Bronchial epithelial cell (primary cell): ENCODE results near the gene P3H3. TPM values are rescaled to one million over a fixed set of nuclear protein-coding genes. Genes with fewer than 3 reads are reported as not detected.

Source experiments
- DNase-seq: peaks from one replicate; pipeline ENCODE4 v3.0.0-alpha.2; 2010; ENCODE audit warnings: low read depth
- FAIRE-seq: peaks from 2 replicates; lab custom pipeline; 2011; peaks lifted over from hg19 to GRCh38; lab: Jason Lieb, UNC
- H3K27me3 ChIP-seq: 2 replicates; pipeline ENCODE4 v1.5.1; 2011; ENCODE audit warnings: low read length; ENCODE audit not compliant: control insufficient read depth, insufficient read depth
- H3K36me3 ChIP-seq: 2 replicates; pipeline ENCODE4 v1.5.1; 2011; ENCODE audit warnings: low read length; ENCODE audit not compliant: control insufficient read depth, insufficient read depth
- H3K4me3 ChIP-seq: 2 replicates; pipeline ENCODE4 v1.5.1; 2011; ENCODE audit warnings: mild to moderate bottlenecking, low read depth, low read length, control low read depth
- total RNA-seq: library from RNA; depleted of rRNA; stranded (reverse); fragments of >200 nt; gene quantifications from 2 replicates; pipeline ENCODE4 v1.2.1, GENCODE V29; 2014
- TF ChIP-seq, protein P1 (sequence below): IDR thresholded peaks from 2 replicates; pipeline ENCODE4 v1.5.1; 2011; ENCODE audit warnings: mild to moderate bottlenecking, moderate library complexity, low read length, control low read depth, inconsistent platforms; ENCODE audit not compliant: insufficient read depth, severe bottlenecking

Gene P3H3
- total RNA-seq, 1 donor from 2014 or later: 20.0 TPM

DNA sequence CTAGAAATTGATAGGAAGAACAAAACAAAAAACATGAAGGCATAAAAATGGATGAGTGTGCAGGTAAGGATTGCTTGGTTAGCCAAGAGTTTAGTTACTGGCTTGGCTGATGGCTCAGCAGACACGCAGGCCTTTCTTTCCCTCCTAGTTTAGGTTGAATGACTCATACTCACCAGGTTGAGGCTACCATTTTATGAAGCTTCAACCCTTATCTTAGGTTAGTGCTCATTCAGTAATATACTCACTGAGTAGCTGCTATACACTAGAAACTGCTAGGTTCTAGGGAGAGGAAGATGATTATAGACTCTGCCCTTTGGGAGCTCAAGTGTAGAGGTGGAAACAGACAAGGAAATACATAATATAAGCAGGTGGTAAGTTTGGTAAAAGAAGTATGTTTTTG, 6.0 kb downstream of the P3H3 start:
- DNase-seq (no peak), FAIRE-seq (no peak)
- TF ChIP-seq, protein P1, sequence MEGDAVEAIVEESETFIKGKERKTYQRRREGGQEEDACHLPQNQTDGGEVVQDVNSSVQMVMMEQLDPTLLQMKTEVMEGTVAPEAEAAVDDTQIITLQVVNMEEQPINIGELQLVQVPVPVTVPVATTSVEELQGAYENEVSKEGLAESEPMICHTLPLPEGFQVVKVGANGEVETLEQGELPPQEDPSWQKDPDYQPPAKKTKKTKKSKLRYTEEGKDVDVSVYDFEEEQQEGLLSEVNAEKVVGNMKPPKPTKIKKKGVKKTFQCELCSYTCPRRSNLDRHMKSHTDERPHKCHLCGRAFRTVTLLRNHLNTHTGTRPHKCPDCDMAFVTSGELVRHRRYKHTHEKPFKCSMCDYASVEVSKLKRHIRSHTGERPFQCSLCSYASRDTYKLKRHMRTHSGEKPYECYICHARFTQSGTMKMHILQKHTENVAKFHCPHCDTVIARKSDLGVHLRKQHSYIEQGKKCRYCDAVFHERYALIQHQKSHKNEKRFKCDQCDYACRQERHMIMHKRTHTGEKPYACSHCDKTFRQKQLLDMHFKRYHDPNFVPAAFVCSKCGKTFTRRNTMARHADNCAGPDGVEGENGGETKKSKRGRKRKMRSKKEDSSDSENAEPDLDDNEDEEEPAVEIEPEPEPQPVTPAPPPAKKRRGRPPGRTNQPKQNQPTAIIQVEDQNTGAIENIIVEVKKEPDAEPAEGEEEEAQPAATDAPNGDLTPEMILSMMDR: no peak
- H3K4me3 ChIP-seq: no peak overlapping the region
- H3K27me3 ChIP-seq: no peaks in the 10 kb centered on the region
- H3K36me3 ChIP-seq: peaks cover 7% of the 10 kb centered on the region

DNA sequence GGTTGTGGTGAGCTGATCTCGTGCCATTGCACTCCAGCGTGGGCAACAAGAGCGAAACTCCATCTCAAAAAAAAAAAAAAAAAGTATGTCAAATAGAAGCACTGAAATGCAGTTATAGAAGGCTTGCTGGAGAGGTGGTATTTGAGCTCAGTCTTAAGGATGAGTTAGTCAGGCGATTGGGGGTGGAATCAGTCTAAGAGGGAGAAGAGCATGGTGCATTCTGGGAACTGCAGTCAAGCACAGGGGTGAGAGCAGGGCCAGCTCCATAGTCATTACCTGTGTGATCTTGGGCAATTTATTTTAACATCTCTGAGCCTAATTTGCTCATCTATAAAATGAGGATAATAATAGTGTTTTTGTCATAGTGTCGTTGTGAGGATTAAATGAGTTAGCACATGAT, 6.7 kb downstream of the P3H3 start:
- no peaks in the 10 kb centered on the region for H3K27me3 ChIP-seq
- TF ChIP-seq, protein P1: no peak
- no peak for FAIRE-seq

DNA sequence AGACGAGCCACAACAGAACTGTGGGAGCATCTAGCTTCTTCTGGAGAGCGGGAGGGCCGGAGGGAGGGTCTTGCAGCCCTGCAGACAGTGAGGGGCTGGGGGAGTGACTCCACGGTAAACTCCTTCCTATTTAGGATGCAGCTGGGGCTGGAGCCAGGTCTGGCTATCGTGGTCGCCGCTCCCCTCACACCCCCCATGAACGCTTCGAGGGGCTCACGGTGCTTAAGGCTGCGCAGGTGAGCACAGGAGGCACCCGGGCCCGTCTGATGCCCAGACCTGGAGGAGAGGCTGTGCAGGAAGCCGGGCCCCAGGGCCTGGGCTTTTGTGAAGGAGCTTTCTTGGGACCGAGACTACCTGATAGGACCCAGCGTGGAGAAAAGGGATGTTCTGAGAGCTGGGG, 8.6 kb downstream of the P3H3 start:
- TF ChIP-seq, protein P1: no peak
- Histone ChIP-seq H3K27me3 (no peaks in the 10 kb centered on the region), H3K4me3 (no peak overlapping the region), H3K36me3 (peaks cover 5% of the 10 kb centered on the region)
- DNase-seq: no peak
- no peak for FAIRE-seq

More for the DNA sequence above, 6.7 kb downstream of the P3H3 start:
- Histone ChIP-seq H3K36me3 (peaks cover 7% of the 10 kb centered on the region), H3K4me3 (no peak overlapping the region)
- no peak for DNase-seq

DNA sequence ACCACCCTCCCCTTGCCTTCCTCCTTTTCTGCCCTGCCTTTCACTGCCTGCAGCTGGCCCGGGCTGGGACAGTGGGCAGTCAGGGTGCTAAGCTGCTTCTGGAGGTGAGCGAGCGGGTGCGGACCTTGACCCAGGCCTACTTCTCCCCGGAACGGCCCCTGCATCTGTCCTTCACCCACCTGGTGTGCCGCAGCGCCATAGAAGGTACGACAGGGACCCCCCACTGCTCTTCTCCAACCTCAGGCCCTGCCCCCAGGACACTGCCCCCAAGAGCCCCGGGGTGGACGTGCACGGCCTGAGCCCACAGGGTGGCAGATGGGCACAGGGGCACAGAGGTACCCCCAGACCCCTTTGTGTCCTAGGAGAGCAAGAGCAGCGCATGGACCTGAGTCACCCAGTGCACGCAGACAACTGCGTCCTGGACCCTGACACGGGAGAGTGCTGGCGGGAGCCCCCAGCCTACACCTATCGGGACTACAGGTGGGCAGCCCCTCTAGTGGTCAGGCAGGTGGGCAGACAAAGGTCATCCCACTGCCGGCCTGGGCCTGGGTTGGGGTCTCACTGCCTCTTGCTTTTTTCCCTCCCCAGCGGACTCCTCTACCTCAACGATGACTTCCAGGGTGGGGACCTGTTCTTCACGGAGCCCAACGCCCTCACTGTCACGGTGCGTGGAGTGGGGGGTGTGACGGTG, 9.3 kb downstream of the P3H3 start:
- FAIRE-seq: no peak
- DNase-seq: no peak
- TF ChIP-seq, protein P1: no peak
- H3K4me3 ChIP-seq: no peak overlapping the region
- no peaks in the 10 kb centered on the region for H3K27me3 ChIP-seq
- H3K36me3 ChIP-seq: peaks cover 5% of the 10 kb centered on the region

DNA sequence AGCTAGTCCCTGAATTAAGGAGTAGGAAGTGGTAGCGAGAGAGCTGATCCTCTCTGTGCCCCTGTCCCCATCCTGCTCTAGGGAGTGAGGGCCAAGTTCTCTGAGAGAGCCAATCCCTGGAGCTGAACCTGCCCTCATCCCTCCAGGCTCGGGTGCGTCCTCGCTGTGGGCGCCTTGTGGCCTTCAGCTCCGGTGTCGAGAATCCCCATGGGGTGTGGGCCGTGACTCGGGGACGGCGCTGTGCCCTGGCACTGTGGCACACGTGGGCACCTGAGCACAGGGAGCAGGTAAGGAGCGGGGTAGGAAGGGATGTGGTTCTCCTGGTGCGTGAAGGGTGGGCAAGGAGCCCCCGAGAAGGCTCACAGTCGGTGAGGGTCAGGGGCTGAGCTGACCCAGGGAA, 10.6 kb downstream of the P3H3 start:
- no peak for FAIRE-seq
- Histone ChIP-seq H3K4me3 (no peak overlapping the region), H3K36me3 (peaks cover 5% of the 10 kb centered on the region), H3K27me3 (no peaks in the 10 kb centered on the region)
- no peak for DNase-seq
- TF ChIP-seq, protein P1: no peak
